Fibroblast of villous mesenchyme (primary cell): ENCODE measurements around the gene ERCC2. TPM values are rescaled to one million over a fixed set of nuclear protein-coding genes. Genes with fewer than 3 reads are reported as not detected.
A peak's percentile ranks its signal among the peaks of the same experiment; 100 is the strongest.

Experiments used
- DNase-seq: peaks from one replicate; pipeline ENCODE4 v3.0.0-alpha.2; 2010; ENCODE audit warnings: low read depth
- H3K4me3 ChIP-seq: 2 replicates; pipeline ENCODE4 v1.5.1; 2011; ENCODE audit warnings: low read depth, mild to moderate bottlenecking, low read length
- CTCF ChIP-seq: IDR thresholded peaks from 2 replicates; pipeline ENCODE4 v1.5.1; 2012; ENCODE audit warnings: low read depth, mild to moderate bottlenecking, low read length; ENCODE audit not compliant: insufficient read depth
- total RNA-seq: library from RNA; depleted of rRNA; stranded (reverse); fragments of >200 nt; gene quantifications from 2 replicates; pipeline ENCODE4 v1.2.3, GENCODE V29; 2012

The ERCC2 gene
- total RNA-seq, 1 donor: 73.0 TPM

DNA sequence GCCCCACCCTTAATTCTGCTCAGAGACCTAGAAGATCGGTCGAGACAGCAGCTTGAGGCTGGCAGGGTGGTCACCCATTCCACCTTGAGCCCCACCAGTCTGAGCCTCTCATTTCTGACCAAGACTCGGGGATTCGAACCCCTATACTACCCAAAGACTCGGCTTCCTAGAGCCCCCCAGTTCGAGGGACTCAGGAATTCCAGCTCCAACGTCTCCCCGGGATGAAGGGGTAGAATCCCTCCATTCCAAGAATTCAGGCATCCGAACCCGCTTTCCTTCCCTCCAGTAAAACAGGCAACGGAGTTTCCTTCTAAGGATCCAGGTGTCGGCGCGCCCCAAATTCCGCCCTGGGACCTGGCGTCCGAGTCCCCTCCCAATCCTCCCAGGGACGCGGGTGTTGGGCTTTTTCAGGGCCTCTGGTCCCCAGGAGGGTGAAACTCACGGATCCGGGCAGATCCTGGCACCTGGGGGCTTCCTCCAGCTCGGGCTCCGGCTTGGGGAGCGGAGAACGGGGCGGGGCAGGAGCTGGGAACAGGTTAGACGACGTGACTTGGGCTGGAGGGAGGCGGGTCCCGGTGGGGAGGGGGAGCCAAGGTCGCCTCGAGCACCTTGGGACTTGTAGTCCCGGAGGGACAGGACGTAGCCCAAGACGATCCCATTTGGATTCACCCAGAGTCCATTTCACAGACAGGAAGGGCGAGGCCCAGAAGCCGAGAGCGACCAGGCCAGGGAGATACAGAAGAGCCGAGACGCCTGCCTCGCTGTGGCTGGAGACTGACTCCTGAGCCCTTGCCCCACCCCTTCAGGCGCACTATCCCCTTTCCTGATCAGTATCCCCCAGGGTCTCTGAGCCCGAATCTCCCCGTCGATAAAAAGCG, 34.4 kb upstream of the ERCC2 start, which contains the start of gene PPP1R13L:
Gene PPP1R13L (minus strand): TSS at position 513 of the 878 bp plus-strand sequence. CDS start 6,751 bp downstream, outside the sequence.
- no peak for TF ChIP-seq CTCF
- H3K4me3 ChIP-seq: peak within 1 kb of the TSS; percentile 92
- DNase-seq: peak; percentile 64

- H3K4me3 ChIP-seq: peak overlapping the region; percentile 92
- peak; percentile 24 for DNase-seq
- peak; percentile 60 for TF ChIP-seq CTCF
These were observed 33.6 kb upstream of the ERCC2 start for GRCh38 chr19:45403781-45404556.

GRCh38 chr19:45403272-45403671, 32.9 kb upstream of the ERCC2 start:
- H3K4me3 ChIP-seq: no peak overlapping the region
- TF ChIP-seq CTCF: no peak
- DNase-seq: no peak

DNA sequence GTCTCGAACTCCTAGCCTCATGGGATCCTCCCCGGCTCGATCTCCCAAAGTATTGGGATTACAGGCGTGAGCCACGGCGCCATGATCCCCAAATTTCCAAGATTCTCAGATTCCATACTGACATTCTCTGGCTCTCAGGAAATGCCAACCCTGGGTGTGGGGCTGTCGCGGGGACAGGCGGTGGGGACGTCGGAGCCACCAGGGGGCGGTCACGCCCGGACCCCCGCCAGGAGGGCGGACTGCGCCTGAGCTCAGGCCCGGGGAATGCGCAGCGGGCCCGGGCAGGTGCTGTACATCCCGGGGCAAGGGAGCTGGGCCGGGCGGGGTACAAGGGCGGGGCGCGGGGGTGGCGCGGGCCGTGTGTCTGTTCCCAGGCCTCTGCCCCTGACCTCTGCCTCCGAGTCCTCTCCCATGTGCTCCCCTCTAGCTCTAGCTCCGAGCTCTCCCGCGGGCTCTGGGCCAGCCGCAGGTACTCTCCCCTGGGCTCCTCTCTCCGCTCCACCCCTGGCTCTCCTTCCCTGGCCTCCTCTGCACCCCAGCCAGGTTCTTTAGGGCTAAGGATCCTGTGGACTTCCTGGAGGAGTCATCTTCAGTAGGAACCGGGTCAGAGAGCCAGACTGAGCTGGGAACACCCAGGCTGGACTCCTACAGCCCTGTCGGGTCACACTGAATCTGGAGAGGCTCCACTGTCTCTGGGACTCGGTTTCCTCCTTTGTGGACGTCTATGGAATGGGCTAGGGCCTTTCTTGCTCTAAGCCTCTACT, 32.1 kb upstream of the ERCC2 start:
- DNase-seq: peak; percentile 23
- peak; percentile 59 for TF ChIP-seq CTCF
- H3K4me3 ChIP-seq: no peak overlapping the region

GRCh38 chr19:45401815-45402214, 31.4 kb upstream of the ERCC2 start:
- H3K4me3 ChIP-seq: no peak overlapping the region
- no peak for DNase-seq

More at GRCh38 chr19:45401815-45402214, 31.4 kb upstream of the ERCC2 start:
- no peak for TF ChIP-seq CTCF
